OCI-LY7 (cell line): ENCODE data around the gene S100Z.

Experiments
- EZH2phosphoT487 ChIP-seq: fragments of 200-600 bp; sonication (generic); IDR thresholded peaks from 2 replicates; pipeline ENCODE4 v1.6.1; 2018; ENCODE audit warnings: low read depth, borderline replicate concordance, mild to moderate bottlenecking, mixed run types, antibody characterized with exemption, low read length, moderate library complexity, mixed read lengths
- TF ChIP-seq, protein P1 (sequence below): fragments of 200-600 bp; sonication (generic); conservative IDR thresholded peaks from 2 replicates; pipeline ENCODE4 v1.5.1; 2014; ENCODE audit warnings: mild to moderate bottlenecking, antibody characterized with exemption, low read length, moderate library complexity, mixed read lengths

DNA sequence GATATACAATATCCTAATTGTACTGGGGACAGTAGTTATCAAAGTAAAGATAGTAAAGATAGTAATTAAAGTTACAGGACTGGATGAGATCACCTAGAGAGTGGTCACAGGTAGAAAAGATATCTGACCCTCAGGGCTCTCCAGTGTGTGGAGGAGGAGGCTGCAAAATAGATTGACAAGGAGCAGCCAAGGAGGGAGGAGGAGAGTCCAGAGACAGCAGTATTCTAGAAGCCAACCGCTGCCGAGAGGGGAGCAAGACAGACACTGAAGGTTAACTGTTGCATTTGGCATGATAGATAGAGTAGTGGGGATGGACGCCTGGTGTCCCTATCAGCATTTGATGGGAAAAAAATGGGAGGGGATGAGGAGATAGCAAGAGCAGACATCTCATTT is 48.0 kb upstream of the S100Z start:
- TF ChIP-seq, protein P1, sequence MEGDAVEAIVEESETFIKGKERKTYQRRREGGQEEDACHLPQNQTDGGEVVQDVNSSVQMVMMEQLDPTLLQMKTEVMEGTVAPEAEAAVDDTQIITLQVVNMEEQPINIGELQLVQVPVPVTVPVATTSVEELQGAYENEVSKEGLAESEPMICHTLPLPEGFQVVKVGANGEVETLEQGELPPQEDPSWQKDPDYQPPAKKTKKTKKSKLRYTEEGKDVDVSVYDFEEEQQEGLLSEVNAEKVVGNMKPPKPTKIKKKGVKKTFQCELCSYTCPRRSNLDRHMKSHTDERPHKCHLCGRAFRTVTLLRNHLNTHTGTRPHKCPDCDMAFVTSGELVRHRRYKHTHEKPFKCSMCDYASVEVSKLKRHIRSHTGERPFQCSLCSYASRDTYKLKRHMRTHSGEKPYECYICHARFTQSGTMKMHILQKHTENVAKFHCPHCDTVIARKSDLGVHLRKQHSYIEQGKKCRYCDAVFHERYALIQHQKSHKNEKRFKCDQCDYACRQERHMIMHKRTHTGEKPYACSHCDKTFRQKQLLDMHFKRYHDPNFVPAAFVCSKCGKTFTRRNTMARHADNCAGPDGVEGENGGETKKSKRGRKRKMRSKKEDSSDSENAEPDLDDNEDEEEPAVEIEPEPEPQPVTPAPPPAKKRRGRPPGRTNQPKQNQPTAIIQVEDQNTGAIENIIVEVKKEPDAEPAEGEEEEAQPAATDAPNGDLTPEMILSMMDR: no peak
- no peak for TF ChIP-seq EZH2phosphoT487
